GM18951 (cell line): ENCODE results near the gene OLFM1.
"Not testable (repeated sequence)": the region's sequence is repeated elsewhere in the genome, so short reads cannot be mapped to it uniquely, and the experiment has no call there.

ENCODE experiments used
- POLR2A ChIP-seq: IDR thresholded peaks from 4 replicates; pipeline ENCODE4 v1.6.1; 2011; ENCODE audit warnings: mild to moderate bottlenecking; ENCODE audit not compliant: insufficient read length, insufficient read depth; ENCODE audit errors: extremely low read depth
- in situ Hi-C: fragments of 300-500 bp; cut with MboI; formaldehyde crosslinking; loops from one replicate; pipeline ENCODE4 v1.12.0; 2022; ENCODE audit warnings: low sequenced_read_pairs, mixed read lengths, inconsistent platforms; ENCODE audit not compliant: unreplicated experiment

The OLFM1 gene

GRCh38 chr9:135104761-135105160 is 17.3 kb downstream of the OLFM1 start:
- TF ChIP-seq POLR2A, result no peak
- in situ Hi-C loops, result no loop called here

- no peak for TF ChIP-seq POLR2A
- in situ Hi-C loops, result no loop called here
These were observed 17.8 kb downstream of the OLFM1 start for GRCh38 chr9:135105211-135105745.

GRCh38 chr9:135105938-135106491 is 18.5 kb downstream of the OLFM1 start:
- in situ Hi-C loops, result no loop called here
- TF ChIP-seq POLR2A, result no peak

DNA sequence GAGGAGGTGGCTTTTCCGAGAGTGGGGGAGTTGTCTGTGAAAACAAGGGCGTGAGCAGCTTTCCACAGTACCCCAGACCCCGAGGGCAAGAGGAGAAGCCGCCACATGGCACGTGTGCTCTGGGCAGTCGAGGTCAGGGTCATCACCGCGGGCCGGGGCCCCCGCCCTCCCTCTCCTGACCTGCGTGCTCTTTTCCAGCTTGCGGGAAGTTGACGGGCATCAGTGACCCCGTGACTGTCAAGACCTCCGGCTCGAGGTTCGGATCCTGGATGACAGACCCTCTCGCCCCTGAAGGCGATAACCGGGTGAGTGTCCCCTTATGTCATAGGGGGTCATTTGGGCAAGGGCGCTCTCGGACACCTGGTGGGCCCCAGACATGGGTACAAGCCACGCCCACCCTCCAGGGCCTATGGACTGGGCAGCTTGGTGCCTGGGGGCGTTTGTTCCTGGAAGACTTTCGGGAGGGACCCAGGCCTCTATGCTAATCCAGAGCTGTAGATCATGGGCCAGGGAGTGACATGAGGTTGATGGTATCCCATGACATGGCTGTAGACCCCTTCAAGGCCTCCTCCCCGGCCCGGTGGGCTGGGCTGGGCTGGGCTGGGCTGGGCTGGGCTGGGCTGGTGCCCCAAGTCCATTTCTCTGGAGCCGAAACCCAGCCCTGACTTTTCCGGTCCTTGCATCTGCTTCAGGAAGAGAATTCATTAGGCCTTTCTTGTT is 19.2 kb downstream of the OLFM1 start:
- no peak for TF ChIP-seq POLR2A
- in situ Hi-C loops, result no loop called here

- TF ChIP-seq POLR2A, result no peak
- in situ Hi-C loops, result no loop called here
These were observed 20.2 kb downstream of the OLFM1 start for GRCh38 chr9:135107581-135108235.

DNA sequence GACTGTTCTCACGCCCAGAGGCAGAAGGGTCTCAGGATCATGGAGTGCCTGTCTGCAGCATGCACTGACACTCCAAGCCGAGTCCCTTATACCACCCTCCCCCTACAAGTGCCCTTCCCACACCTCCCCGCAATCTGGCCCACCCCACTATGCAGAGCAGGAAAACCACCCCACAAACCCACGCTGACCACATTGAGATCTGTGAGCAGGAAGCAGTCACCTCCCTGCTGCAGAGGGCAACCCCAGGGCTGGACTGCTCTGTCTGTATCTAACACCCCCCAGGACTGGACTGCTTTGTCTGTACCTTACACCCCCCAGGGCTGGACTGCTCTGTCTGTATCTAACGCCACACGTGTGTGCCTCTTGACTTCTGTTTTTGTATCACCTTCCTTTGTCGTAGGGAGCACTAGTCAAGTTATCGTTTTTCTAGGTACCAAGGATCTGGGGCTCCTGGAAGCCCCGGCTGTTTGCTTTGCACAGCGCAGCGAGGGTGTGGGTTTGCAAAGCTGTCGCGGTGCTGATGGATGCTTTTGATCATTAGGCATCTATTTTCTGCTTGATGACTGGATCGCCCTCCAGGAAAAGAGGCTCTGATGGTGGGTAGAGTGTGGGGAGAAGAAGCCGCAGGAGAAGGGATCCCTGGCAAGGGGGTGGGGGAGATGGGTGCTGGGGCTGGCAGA is 21.5 kb downstream of the OLFM1 start:
- no peak for TF ChIP-seq POLR2A
- in situ Hi-C loops, result no loop called here

- in situ Hi-C loops, result no loop called here
These were observed 22.2 kb downstream of the OLFM1 start for GRCh38 chr9:135109650-135110049.

GRCh38 chr9:135110416-135110815 is 22.9 kb downstream of the OLFM1 start:
- no peak for TF ChIP-seq POLR2A
- in situ Hi-C loops, result no loop called here

More at GRCh38 chr9:135109650-135110049, 22.2 kb downstream of the OLFM1 start:
- no peak for TF ChIP-seq POLR2A

DNA sequence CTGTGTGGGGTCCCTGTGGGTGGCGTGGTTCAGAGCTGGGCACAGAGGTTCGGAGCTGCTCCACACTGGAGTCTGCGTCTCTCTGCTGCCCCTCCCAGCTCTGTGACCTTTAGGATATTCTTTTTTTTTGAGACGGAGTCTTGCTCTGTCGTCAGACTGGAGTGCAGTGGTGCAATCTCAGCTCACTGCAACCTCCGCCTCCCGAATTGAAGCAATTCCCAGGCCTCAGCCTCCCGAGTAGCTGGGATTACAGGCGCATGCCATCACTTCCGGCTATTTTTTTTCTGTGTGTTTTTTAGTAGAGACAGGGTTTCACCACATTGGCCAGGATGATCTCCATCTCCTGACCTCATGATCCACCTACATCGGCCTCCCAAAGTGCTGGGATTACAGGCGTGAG is 24.1 kb downstream of the OLFM1 start:
- in situ Hi-C loops, result not testable (repeated sequence)

GRCh38 chr9:135116371-135116770 is 28.9 kb downstream of the OLFM1 start:
- TF ChIP-seq POLR2A, result no peak
- in situ Hi-C loops, result no loop called here

- in situ Hi-C loops, result no loop called here
- no peak for TF ChIP-seq POLR2A
These were observed 29.4 kb downstream of the OLFM1 start for GRCh38 chr9:135116881-135117280.

GRCh38 chr9:135117281-135117680 is 29.8 kb downstream of the OLFM1 start:
- no peak for TF ChIP-seq POLR2A
- in situ Hi-C loops, result no loop called here

DNA sequence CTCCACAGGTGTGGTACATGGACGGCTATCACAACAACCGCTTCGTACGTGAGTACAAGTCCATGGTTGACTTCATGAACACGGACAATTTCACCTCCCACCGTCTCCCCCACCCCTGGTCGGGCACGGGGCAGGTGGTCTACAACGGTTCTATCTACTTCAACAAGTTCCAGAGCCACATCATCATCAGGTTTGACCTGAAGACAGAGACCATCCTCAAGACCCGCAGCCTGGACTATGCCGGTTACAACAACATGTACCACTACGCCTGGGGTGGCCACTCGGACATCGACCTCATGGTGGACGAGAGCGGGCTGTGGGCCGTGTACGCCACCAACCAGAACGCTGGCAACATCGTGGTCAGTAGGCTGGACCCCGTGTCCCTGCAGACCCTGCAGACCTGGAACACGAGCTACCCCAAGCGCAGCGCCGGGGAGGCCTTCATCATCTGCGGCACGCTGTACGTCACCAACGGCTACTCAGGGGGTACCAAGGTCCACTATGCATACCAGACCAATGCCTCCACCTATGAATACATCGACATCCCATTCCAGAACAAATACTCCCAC is 32.1 kb downstream of the OLFM1 start:
- no peak for TF ChIP-seq POLR2A
- in situ Hi-C loops, result no loop called here

- in situ Hi-C loops, result no loop called here
- TF ChIP-seq POLR2A, result no peak
These were observed 32.8 kb downstream of the OLFM1 start for GRCh38 chr9:135120249-135120648.
